Astrocyte (in vitro differentiated cells and primary cell): ENCODE results near the gene PISD. TPM values are rescaled to one million over a fixed set of nuclear protein-coding genes. Genes with fewer than 3 reads are reported as not detected.

Source experiments
- DNase-seq: peaks from one replicate; pipeline ENCODE4 v3.0.0-alpha.2; 2010; ENCODE audit warnings: low read depth
- FAIRE-seq: peaks from 2 replicates; lab custom pipeline; 2011; peaks lifted over from hg19 to GRCh38; lab: Jason Lieb, UNC
- H2AFZ ChIP-seq: 2 replicates; pipeline ENCODE4 v1.6.0; 2012; ENCODE audit warnings: low read depth, low read length, inconsistent platforms
- H3K27ac ChIP-seq: 2 replicates; pipeline ENCODE4 v1.5.1; 2011; ENCODE audit warnings: low read depth, low read length, inconsistent platforms
- H3K27me3 ChIP-seq: 2 replicates; pipeline ENCODE4 v1.6.0; 2011; ENCODE audit warnings: low read length, inconsistent platforms; ENCODE audit not compliant: insufficient read depth
- H3K36me3 ChIP-seq: 2 replicates; pipeline ENCODE4 v1.5.1; 2011; ENCODE audit warnings: low read length, inconsistent platforms; ENCODE audit not compliant: insufficient read depth
- H3K4me1 ChIP-seq: 2 replicates; pipeline ENCODE4 v1.5.1; 2011; ENCODE audit warnings: low read length, inconsistent platforms; ENCODE audit not compliant: insufficient read depth
- H3K4me2 ChIP-seq: 2 replicates; pipeline ENCODE4 v1.6.0; 2012; ENCODE audit warnings: low read length, inconsistent platforms
- H3K4me3 ChIP-seq: 2 replicates; pipeline ENCODE4 v1.5.1; 2011; ENCODE audit warnings: low read depth, mild to moderate bottlenecking, low read length, inconsistent platforms; ENCODE audit not compliant: insufficient read depth
- H3K79me2 ChIP-seq: 2 replicates; pipeline ENCODE4 v1.6.0; 2012; ENCODE audit warnings: mild to moderate bottlenecking, low read length, inconsistent platforms; ENCODE audit not compliant: insufficient read depth
- H3K9ac ChIP-seq: 2 replicates; pipeline ENCODE4 v1.6.0; 2012; ENCODE audit warnings: mild to moderate bottlenecking, low read length, inconsistent platforms
- H3K9me3 ChIP-seq: 2 replicates; pipeline ENCODE4 v1.5.1; 2012; ENCODE audit warnings: low read depth, mild to moderate bottlenecking, low read length, inconsistent platforms; ENCODE audit not compliant: insufficient read depth
- H4K20me1 ChIP-seq: 2 replicates; pipeline ENCODE4 v1.6.0; 2012; ENCODE audit warnings: low read length, inconsistent platforms; ENCODE audit not compliant: insufficient read depth
- H3K27ac Mint-ChIP-seq: one replicate; pipeline ENCODE4 v1.8.0; 2021; ENCODE audit warnings: mild to moderate bottlenecking, mixed read lengths; ENCODE audit not compliant: unreplicated experiment
- H3K27me3 Mint-ChIP-seq: one replicate; pipeline ENCODE4 v1.8.0; 2021; ENCODE audit warnings: low read depth, mixed read lengths; ENCODE audit not compliant: unreplicated experiment
- H3K36me3 Mint-ChIP-seq: one replicate; pipeline ENCODE4 v1.8.0; 2021; ENCODE audit warnings: low read depth, mixed read lengths; ENCODE audit not compliant: unreplicated experiment
- H3K4me1 Mint-ChIP-seq: one replicate; pipeline ENCODE4 v1.8.0; 2021; ENCODE audit warnings: low read depth, mixed read lengths; ENCODE audit not compliant: unreplicated experiment
- H3K4me3 Mint-ChIP-seq: one replicate; pipeline ENCODE4 v1.8.0; 2021; ENCODE audit warnings: mild to moderate bottlenecking, moderate library complexity, mixed read lengths; ENCODE audit not compliant: unreplicated experiment
- H3K9me3 Mint-ChIP-seq: one replicate; pipeline ENCODE4 v1.8.0; 2021; ENCODE audit warnings: mild to moderate bottlenecking, mixed read lengths; ENCODE audit not compliant: unreplicated experiment
- CTCF ChIP-seq: IDR thresholded peaks from 2 replicates; pipeline ENCODE4 v1.5.1; 2011; ENCODE audit warnings: low read depth, mild to moderate bottlenecking, inconsistent platforms, low read length, moderate library complexity; ENCODE audit not compliant: insufficient read depth
- EZH2 ChIP-seq: IDR thresholded peaks from 2 replicates; pipeline ENCODE4 v1.6.1; 2012; ENCODE audit warnings: mild to moderate bottlenecking, low read length, inconsistent platforms; ENCODE audit not compliant: insufficient read depth
- total RNA-seq: library from RNA; stranded (reverse); gene quantifications from 2 replicates; pipeline ENCODE4 v1.2.1, GENCODE V29; 2021

The PISD gene
- total RNA-seq, 1 donor from 2014 or later = 43.2 TPM

GRCh38 chr22:31585161-31585859 lies 76.7 kb downstream of the PISD start:
- H3K9me3 ChIP-seq = no peaks in the 10 kb centered on the region
- H3K27me3 ChIP-seq = no peaks in the 10 kb centered on the region
- peaks cover 22% of the 10 kb centered on the region for H3K4me1 ChIP-seq
- DNase-seq (peak; percentile 29), FAIRE-seq (no peak)
- Mint-ChIP-seq H3K4me3 (no peak overlapping the region), H3K36me3 (peaks cover 14% of the 10 kb centered on the region), H3K27me3 (no peaks in the 10 kb centered on the region), H3K4me1 (peaks cover 27% of the 10 kb centered on the region), H3K9me3 (no peaks in the 10 kb centered on the region), H3K27ac (no peak overlapping the region)
- peaks cover 5% of the 10 kb centered on the region for H3K36me3 ChIP-seq
- H3K4me2 ChIP-seq = peak overlapping the region; percentile 32
- H3K27ac ChIP-seq = peak overlapping the region; percentile 32
- H2AFZ ChIP-seq = no peak overlapping the region
- H3K9ac ChIP-seq = no peak overlapping the region
- no peaks in the 10 kb centered on the region for H4K20me1 ChIP-seq
- no peak for TF ChIP-seq CTCF
- TF ChIP-seq EZH2 = no peak
- no peak overlapping the region for H3K4me3 ChIP-seq
- no peaks in the 10 kb centered on the region for H3K79me2 ChIP-seq

- Histone ChIP-seq H2AFZ (no peak overlapping the region), H3K27ac (peak overlapping the region; percentile 32), H3K79me2 (no peaks in the 10 kb centered on the region), H3K27me3 (no peaks in the 10 kb centered on the region), H3K36me3 (peaks cover 5% of the 10 kb centered on the region), H4K20me1 (no peaks in the 10 kb centered on the region), H3K4me3 (no peak overlapping the region), H3K9ac (peak overlapping the region; percentile 34), H3K4me2 (peak overlapping the region; percentile 60), H3K4me1 (peaks cover 22% of the 10 kb centered on the region), H3K9me3 (no peaks in the 10 kb centered on the region)
- Mint-ChIP-seq H3K4me3 (no peak overlapping the region), H3K4me1 (peaks cover 27% of the 10 kb centered on the region), H3K36me3 (peaks cover 16% of the 10 kb centered on the region), H3K27ac (no peak overlapping the region), H3K27me3 (no peaks in the 10 kb centered on the region), H3K9me3 (no peaks in the 10 kb centered on the region)
- no peak for DNase-seq
- TF ChIP-seq CTCF = no peak
- no peak for TF ChIP-seq EZH2
- FAIRE-seq = no peak
Observed at GRCh38 chr22:31584804-31585160, 77.2 kb downstream of the PISD start.

GRCh38 chr22:31583861-31584485 lies 78.0 kb downstream of the PISD start:
- Mint-ChIP-seq H3K27ac (no peak overlapping the region), H3K4me1 (peaks cover 27% of the 10 kb centered on the region), H3K36me3 (peaks cover 17% of the 10 kb centered on the region), H3K4me3 (no peak overlapping the region), H3K27me3 (no peaks in the 10 kb centered on the region), H3K9me3 (no peaks in the 10 kb centered on the region)
- Histone ChIP-seq H3K9me3 (no peaks in the 10 kb centered on the region), H4K20me1 (no peaks in the 10 kb centered on the region), H3K4me3 (no peak overlapping the region), H3K9ac (peak overlapping the region; percentile 34), H3K27ac (peak overlapping the region; percentile 32), H3K79me2 (no peaks in the 10 kb centered on the region), H3K4me2 (peak overlapping the region; percentile 60), H3K36me3 (peaks cover 5% of the 10 kb centered on the region), H3K27me3 (no peaks in the 10 kb centered on the region), H3K4me1 (peaks cover 22% of the 10 kb centered on the region), H2AFZ (no peak overlapping the region)
- DNase-seq = peak; percentile 38
- no peak for FAIRE-seq
- TF ChIP-seq EZH2 (no peak), CTCF (no peak)
